Left lung (tissue), 10 donors: ENCODE measurements around the gene TFAP2D. TPM values are rescaled to one million over a fixed set of nuclear protein-coding genes. Genes with fewer than 3 reads are reported as not detected.
A peak's percentile ranks its signal among the peaks of the same experiment; 100 is the strongest.

Experiments
- ATAC-seq: fragments of 200-7000 bp; cut with Tn5 transposase; one replicate; pipeline ENCODE4 v1.9.1; 2020; ENCODE audit warnings: moderate library complexity
- DNase-seq, 4 donors: peaks; one replicate each; pipeline ENCODE4 v3.0.0-alpha.2; 2013 to 2020
- H3K27ac ChIP-seq, 2 donors: fragments of 200-600 bp; sonication (generic) in 1 of 2; one replicate each; pipeline versions ENCODE4 v1.5.0 to v1.8.0; 2020 to 2021
- H3K27me3 ChIP-seq, 2 donors: fragments of 200-600 bp; sonication (generic) in 1 of 2; one replicate each; pipeline versions ENCODE4 v1.5.0 to v1.8.0; 2020 to 2021
- H3K36me3 ChIP-seq, 2 donors: fragments of 200-600 bp; sonication (generic) in 1 of 2; one replicate each; pipeline versions ENCODE4 v1.5.0 to v1.8.0; 2020 to 2021
- H3K4me1 ChIP-seq, 2 donors: fragments of 200-600 bp; one replicate each; pipeline ENCODE4 v1.8.0; 2021
- H3K4me3 ChIP-seq, 2 donors: fragments of 200-600 bp; sonication (generic) in 1 of 2; one replicate each; pipeline versions ENCODE4 v1.5.0 to v1.8.0; 2020 to 2021; ENCODE audit warnings: mild to moderate bottlenecking in 1 of 2
- H3K9me3 ChIP-seq, 2 donors: fragments of 200-600 bp; sonication (generic) in 1 of 2; one replicate each; pipeline versions ENCODE4 v1.5.0 to v1.8.0; 2020 to 2021
- intact Hi-C, 2 donors: fragments of 100-400 bp; cut with DNase I; formaldehyde crosslinking; loops; one replicate each; pipeline versions ENCODE4 v1.11.2 to v1.14.2; 2022
- polyA plus RNA-seq, 6 donors: library from polyadenylated mRNA; unstranded; fragments of 120-200 nt; gene quantifications; one replicate each; pipeline ENCODE4 v1.2.1, GENCODE V29; 2013; ENCODE audit not compliant: insufficient read length in 6 of 6
- total RNA-seq, 2 donors: library from RNA; stranded (reverse); fragmentation: NEBNext Ultra II Directional; extraction: Animal tissue kit (Norgen Biotek cat#: 25700); gene quantifications; one replicate each; pipeline ENCODE4 v1.2.1, GENCODE V29; 2021
- TF ChIP-seq, protein P1 (sequence below), 2 donors: fragments of 200-600 bp; sonication (generic) in 1 of 2; IDR thresholded peaks; one replicate each; pipeline versions ENCODE4 v1.5.0 to v1.8.0; 2021; ENCODE audit warnings: antibody characterized with exemption in 2 of 2
- donor health status: DM: no; HTN: yes; CAD: no.
- donor health status: DM: no; HTN: no; CAD: no.

The TFAP2D gene
- total and polyA plus RNA-seq, 8 donors, result not detected

GRCh38 chr6:50691814-50692495, 21.4 kb upstream of the TFAP2D start:
- Histone ChIP-seq H3K27me3 (no peaks in the 10 kb centered on the region), H3K4me1 (no peaks in the 10 kb centered on the region), H3K4me3 (no peak overlapping the region), H3K9me3 (no peaks in the 10 kb centered on the region), H3K27ac (no peak overlapping the region), H3K36me3 (no peaks in the 10 kb centered on the region)
- DNase-seq, result no peak
- TF ChIP-seq, protein P1, sequence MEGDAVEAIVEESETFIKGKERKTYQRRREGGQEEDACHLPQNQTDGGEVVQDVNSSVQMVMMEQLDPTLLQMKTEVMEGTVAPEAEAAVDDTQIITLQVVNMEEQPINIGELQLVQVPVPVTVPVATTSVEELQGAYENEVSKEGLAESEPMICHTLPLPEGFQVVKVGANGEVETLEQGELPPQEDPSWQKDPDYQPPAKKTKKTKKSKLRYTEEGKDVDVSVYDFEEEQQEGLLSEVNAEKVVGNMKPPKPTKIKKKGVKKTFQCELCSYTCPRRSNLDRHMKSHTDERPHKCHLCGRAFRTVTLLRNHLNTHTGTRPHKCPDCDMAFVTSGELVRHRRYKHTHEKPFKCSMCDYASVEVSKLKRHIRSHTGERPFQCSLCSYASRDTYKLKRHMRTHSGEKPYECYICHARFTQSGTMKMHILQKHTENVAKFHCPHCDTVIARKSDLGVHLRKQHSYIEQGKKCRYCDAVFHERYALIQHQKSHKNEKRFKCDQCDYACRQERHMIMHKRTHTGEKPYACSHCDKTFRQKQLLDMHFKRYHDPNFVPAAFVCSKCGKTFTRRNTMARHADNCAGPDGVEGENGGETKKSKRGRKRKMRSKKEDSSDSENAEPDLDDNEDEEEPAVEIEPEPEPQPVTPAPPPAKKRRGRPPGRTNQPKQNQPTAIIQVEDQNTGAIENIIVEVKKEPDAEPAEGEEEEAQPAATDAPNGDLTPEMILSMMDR (IDR thresholded peaks at IDR 0.05), result no peak
- intact Hi-C loops, result no loop called here
- ATAC-seq, result no peak

GRCh38 chr6:50698546-50698945, 14.8 kb upstream of the TFAP2D start:
- no peaks in the 10 kb centered on the region for H3K36me3 ChIP-seq
- intact Hi-C loops, result no loop called here
- DNase-seq (no peak), ATAC-seq (no peak)
- TF ChIP-seq, protein P1 (IDR thresholded peaks at IDR 0.05), result no peak
- no peaks in the 10 kb centered on the region for H3K4me1 ChIP-seq
- no peaks in the 10 kb centered on the region for H3K27me3 ChIP-seq
- H3K4me3 ChIP-seq, result no peak overlapping the region
- no peaks in the 10 kb centered on the region for H3K9me3 ChIP-seq
- H3K27ac ChIP-seq, result no peak overlapping the region

DNA sequence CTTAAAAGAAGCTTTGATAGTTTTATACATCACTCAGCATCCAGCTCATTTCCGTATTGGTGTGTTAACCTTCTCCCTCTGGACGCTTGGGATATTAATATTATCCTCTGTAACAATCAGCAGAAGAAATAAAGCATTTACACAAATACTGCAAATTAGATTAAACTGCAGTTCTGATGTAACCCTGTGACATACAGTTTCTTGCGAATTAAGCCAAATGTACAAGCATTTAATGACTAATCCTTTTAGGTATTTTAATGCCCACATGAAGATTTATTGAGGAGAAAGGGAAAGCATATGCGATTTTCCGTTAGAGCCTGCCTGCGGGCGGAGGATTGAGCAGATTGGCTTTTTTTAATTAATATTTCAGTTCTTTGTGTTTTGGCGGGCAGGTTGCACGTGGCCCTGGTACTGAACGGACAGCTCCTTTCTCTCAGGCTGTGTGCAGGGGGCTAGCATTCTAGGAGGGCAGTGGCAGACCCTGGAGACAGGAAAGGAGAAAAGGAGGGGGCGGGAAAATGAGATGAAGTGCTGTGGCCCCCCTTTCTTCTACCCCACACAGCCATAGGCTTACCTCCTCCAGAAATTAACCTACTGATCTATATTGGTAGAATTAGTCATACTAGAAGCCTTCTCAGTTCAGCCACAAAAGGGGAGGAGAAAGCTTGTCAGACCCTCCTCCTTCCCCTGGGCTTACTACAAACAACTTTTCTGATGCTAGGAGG, 14.1 kb upstream of the TFAP2D start:
- Histone ChIP-seq H3K9me3 (no peaks in the 10 kb centered on the region), H3K4me3 (no peak overlapping the region), H3K4me1 (no peaks in the 10 kb centered on the region), H3K27me3 (no peaks in the 10 kb centered on the region), H3K27ac (no peak overlapping the region), H3K36me3 (no peaks in the 10 kb centered on the region)
- intact Hi-C loops, result no loop called here
- peak in 1 of 4 donors; percentile 14 for DNase-seq
- no peak for ATAC-seq
- TF ChIP-seq, protein P1 (IDR thresholded peaks at IDR 0.05), result no peak

DNA sequence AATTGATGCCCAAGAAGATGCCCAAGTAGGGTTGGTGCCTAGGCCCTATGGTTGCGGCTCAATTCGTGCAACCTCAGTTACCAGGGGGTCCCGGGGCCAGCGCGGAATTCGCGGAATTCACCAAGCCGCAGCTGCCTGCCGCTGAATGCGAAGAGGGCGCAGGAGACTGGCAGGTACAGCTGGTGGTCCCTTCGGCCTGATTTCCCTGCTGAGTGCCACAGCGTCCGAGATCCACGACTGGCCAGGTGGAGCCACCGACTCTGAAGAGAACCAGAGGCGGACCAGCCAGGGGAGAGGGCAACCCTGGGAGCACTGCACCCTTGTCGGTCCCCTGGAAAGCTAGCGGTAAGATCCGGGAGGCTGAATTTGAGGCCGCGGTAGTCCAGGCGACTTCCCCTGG, 6.8 kb upstream of the TFAP2D start:
- intact Hi-C loops, result no loop called here
- no peak overlapping the region for H3K4me3 ChIP-seq
- H3K36me3 ChIP-seq, result no peaks in the 10 kb centered on the region
- no peak for ATAC-seq
- DNase-seq, result peak in 1 of 4 donors; percentile 49
- peaks cover 44 to 71% of the 10 kb centered on the region in 2 donors for H3K27me3 ChIP-seq
- H3K4me1 ChIP-seq, result no peaks in the 10 kb centered on the region
- H3K27ac ChIP-seq, result no peak overlapping the region
- no peaks in the 10 kb centered on the region for H3K9me3 ChIP-seq
- TF ChIP-seq, protein P1 (IDR thresholded peaks at IDR 0.05), result no peak

DNA sequence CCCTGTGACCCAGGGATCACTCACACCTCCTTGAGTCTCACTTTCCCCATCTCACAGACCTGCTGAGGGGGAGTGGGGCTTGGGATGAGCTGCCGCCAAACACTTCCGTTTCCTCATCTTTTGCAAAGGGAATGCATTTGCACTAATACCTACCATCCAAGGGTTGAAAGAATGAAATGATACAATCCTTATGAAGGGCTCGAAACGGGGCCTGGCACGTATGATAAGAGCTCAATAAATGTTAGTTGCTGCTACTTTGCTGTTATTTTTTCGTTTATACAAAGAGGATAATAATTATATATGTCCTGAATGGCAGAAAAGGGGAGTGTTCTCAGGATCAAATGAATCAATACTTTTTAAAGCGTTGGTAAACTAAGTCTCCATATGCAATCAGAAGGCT, 6.1 kb upstream of the TFAP2D start:
- H3K27me3 ChIP-seq, result peaks cover 50 to 77% of the 10 kb centered on the region in 2 donors
- H3K9me3 ChIP-seq, result no peaks in the 10 kb centered on the region
- H3K36me3 ChIP-seq, result no peaks in the 10 kb centered on the region
- intact Hi-C loops, result no loop called here
- H3K27ac ChIP-seq, result no peak overlapping the region
- TF ChIP-seq, protein P1 (IDR thresholded peaks at IDR 0.05), result no peak
- no peak for ATAC-seq
- H3K4me1 ChIP-seq, result no peaks in the 10 kb centered on the region
- DNase-seq, result no peak
- no peak overlapping the region for H3K4me3 ChIP-seq
